ENCODE results near the gene PLCB3. TPM values are rescaled to one million over a fixed set of nuclear protein-coding genes. Genes with fewer than 3 reads are reported as not detected.
"Not testable (repeated sequence)": the region's sequence is repeated elsewhere in the genome, so short reads cannot be mapped to it uniquely, and the experiment has no call there.

The PLCB3 gene
- polyA plus RNA-seq, 4 donors: 11.8 to 17.5 (median 14.8) TPM

DNA sequence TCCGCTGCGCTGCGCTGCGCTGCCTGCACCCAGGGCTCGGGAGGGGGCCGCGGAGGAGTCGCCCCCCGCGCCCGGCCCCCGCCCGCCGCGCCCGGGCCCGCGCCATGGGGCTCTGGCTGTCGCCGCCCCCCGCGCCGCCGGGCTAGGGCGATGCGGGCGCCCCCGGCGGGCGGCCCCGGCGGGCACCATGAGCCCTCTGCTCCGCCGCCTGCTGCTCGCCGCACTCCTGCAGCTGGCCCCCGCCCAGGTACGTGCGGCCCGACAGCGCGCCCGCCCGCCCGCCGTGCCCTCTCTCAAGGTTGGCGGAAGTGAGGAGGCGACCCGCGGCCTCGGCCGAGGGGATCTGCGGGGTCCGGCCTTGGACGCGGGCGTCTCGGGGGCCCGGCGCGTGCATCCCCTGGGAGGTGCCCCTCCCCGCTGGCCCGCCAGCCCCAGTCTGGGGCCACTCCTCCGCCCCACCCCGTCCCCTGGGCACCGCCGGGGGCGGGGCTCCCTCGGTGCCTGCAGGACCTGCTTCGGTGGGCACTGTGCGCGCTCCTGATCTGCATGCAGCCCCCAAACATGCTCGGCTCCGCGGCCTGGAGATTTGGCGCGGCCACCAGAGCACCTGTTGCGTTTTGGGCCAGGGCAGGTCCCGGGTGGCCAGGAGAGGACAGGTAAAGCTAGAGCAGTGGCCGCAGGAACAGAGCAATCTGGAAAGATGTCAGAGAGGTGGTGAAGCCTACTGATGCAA is 16.5 kb upstream of the PLCB3 start:
- DNase-seq (ENCODE audit: low read depth in 4 of 4, low spot score in 2 of 4): no peak

- DNase-seq (ENCODE audit: low read depth in 4 of 4, low spot score in 2 of 4): no peak
Measured at GRCh38 chr11:64235437-64236161, 15.7 kb upstream of the PLCB3 start.

DNA sequence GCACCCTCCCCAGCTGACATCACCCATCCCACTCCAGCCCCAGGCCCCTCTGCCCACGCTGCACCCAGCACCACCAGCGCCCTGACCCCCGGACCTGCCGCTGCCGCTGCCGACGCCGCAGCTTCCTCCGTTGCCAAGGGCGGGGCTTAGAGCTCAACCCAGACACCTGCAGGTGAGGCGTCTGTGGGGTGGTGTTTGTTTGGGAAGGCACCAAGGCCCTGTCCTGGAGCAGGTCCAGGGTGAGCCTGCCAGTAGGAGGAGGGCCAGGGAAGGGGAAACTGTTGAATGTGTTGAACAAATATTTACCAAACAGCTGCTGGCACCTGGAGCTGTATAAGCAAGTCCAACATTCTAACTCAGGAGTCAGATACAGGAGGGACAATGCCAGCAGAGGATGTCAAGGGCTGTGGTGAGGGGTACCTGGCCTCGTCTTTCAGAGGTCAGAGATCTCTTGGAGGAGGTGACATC is 13.8 kb upstream of the PLCB3 start:
- no peak for DNase-seq (ENCODE audit: low read depth in 4 of 4, low spot score in 2 of 4)

- no peak for DNase-seq (ENCODE audit: low read depth in 4 of 4, low spot score in 2 of 4)
Measured at GRCh38 chr11:64238076-64238475, 13.3 kb upstream of the PLCB3 start.

- no peak for DNase-seq (ENCODE audit: low read depth in 4 of 4, low spot score in 2 of 4)
Measured at GRCh38 chr11:64238999-64239398, 12.3 kb upstream of the PLCB3 start.

DNA sequence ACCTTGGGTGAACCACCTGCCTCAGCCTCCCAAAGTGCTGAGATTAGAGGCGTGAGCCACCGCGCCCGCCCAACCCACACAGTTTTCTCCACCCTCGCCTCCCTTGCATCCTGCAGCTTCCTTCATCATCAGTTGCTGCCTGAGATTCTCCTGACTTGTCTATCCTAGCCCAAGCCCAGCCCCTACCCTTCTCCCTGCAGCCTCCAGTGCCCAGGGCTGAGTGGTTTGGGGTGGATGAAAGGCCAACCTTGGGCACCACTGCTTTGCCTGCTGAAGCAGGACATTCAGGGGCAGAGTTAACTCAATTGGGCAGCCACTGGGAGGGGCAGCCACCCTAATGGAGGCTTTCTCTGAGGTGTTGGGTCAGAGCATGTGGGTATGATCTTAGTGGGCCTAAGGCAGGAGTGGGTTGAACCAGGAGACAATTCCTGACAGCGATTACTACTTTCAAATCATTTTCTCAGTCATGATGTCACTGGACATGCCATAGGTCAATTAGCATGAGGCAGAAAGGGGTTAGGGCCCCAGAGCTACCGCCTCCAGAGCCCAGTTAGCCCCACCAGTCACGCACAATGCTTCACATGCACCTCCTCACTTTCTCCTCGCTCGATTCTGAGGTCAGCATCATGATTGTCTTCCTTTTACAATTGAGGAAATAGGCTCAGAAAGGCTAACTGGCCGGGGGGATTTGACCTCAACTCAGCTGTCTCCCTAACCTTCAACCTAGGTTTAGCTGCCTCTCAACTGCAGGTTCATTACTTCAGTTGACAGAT is 11.5 kb upstream of the PLCB3 start:
- DNase-seq (ENCODE audit: low read depth in 4 of 4, low spot score in 2 of 4): no peak

GRCh38 chr11:64240435-64241240 is 10.7 kb upstream of the PLCB3 start, which contains the start of gene FKBP2:
TSS of gene FKBP2 (plus strand) at chr11:64241095. CDS start at chr11:64242388, 1,293 bp downstream.
- peak; percentile 82 to 93 (median 93) for DNase-seq (ENCODE audit: low read depth in 4 of 4, low spot score in 2 of 4)

DNA sequence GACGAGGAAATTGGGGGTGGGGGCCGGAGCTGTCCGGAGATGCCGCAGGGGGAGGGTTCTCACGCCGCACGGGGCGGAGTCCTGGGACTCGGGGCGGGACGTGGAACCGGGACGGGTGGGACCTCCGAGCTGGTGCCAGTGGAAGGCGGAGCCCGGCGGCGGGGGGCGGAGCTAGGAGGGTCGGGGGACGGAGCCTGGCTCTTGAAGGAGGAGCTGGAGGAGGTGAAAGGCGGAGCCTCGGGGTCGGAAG is 10.2 kb upstream of the PLCB3 start:
- DNase-seq (ENCODE audit: low read depth in 4 of 4, low spot score in 2 of 4): peak; percentile 89 to 99 (median 96)

GRCh38 chr11:64241491-64242374 is 9.6 kb upstream of the PLCB3 start:
- no peak for DNase-seq (ENCODE audit: low read depth in 4 of 4, low spot score in 2 of 4)

- no peak for DNase-seq (ENCODE audit: low read depth in 4 of 4, low spot score in 2 of 4)
Measured at GRCh38 chr11:64243236-64243854, 8.0 kb upstream of the PLCB3 start.

- no peak for DNase-seq (ENCODE audit: low read depth in 4 of 4, low spot score in 2 of 4)
Measured at GRCh38 chr11:64244107-64244506, 7.2 kb upstream of the PLCB3 start.

DNA sequence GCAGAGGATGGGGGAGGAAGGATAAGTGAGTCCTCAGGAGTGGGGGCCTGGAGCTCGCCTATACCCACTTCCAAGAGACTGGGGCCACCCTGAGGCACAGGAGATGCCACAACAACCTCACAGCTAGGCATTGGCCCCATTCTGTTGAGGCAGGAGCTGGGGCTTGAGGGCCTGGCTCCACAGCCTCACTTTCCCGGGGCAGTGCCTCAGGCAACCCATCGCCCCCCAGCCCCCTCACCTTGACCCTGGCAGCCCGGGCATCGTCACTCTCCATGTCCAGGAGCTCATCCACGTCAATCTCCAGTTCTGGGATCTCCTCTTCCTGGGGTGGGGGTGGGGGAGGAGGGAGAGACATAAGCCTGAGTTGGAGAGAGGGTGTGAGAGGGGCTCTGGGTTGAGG is 6.4 kb upstream of the PLCB3 start:
- no peak for DNase-seq (ENCODE audit: low read depth in 4 of 4, low spot score in 2 of 4)

- DNase-seq (ENCODE audit: low read depth in 4 of 4, low spot score in 2 of 4): no peak
Measured at GRCh38 chr11:64245401-64245796, 5.9 kb upstream of the PLCB3 start.

DNA sequence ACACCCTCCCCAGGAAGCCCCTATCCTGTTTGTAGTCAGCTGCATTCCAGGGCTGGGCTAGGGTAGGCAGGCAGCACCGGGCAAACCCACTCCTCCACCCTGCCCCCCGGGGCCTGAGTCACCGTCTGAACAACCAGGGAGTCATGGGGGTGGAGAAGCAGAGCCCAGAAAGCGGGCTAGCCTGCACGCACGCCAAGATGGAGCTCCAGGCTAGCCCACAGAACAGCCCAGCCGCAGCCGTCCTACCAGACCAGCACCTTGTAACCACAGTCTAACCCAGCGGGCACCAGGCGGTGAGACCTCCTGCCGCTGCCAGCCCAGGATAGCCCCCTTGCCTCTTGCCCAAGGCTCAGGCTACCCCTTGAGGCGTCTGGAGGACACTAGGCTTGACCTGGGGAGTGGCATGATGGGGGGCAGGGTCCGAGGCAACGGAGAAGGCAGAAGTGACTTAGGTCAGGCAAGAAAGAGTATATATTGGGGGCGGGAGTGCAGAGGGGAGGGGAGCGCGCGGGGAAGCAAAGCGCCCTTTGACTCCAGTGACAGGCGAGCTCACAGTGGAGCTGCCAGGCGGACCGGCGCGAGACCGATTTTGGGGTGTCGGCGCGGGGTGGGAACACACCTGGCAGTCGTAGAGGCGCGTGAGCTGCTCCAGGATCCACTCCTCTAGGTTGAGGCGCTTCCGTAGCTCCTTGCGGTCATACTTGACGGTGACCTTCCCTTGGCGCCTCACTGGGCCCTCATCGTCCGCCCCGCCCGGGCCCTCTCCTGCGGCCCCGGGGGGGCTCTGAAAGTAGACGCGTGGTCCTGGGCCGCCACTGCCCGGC is 5.3 kb upstream of the PLCB3 start:
- DNase-seq (ENCODE audit: low read depth in 4 of 4, low spot score in 2 of 4): no peak

DNA sequence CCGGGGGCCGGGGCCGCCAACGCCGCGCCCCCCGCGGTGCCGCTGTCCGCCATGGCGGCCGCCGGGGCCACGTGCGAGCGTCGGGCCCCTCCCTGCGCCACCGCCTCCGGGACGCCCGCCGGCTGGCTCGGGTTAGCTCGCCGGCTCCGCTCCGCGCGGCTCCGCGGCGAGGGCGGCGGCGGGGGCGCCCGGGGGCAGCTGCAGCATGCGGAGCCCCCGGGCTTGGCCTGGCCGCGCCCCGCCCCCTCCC is 4.8 kb upstream of the PLCB3 start:
- DNase-seq (ENCODE audit: low read depth in 4 of 4, low spot score in 2 of 4): not testable (repeated sequence)

DNA sequence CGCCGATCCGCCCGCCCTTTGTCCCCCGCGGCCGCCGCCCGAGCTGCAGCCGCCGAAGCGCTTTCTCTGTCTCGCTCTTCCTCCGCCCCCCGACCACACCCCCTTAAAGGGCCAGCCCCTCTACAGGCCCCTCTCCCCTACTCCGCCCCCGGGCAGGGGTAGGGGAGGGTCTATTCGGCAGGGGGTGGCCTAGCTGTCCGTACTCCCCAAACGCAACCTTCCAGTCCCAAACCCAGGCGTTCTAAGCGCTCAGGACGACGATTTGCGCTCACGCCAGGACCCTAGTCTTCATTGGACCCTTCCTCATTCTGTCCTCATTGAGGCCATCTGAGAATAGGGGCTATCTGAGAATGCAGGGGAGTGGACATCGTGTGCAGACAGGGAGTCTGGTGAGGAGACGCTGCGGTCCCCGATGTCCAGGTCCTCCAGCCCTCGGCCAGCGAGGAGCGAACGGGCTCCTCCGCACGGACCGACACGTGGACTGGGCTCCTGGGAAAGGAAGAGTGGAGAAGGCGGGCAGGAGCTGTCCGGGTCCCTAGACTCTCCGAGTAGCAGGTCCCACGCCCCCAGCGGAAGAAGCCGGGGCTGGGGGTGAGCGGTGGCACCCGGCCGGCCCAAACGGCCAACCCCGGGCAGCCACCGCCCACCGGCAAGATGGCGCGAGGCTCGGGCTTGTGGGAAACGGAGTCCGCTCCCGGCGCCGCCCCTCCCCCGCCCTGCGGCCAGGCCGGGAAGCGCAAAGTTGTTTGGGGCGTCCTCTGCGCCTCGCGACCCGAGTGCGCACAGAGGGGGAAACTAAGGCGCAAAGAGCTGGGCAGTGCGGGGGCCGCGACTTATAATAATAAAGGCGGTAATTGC is 4.2 kb upstream of the PLCB3 start, which contains the start of gene PPP1R14B:
PPP1R14B (minus strand) TSS at position 73 of the 858 bp plus-strand sequence. CDS start 270 bp downstream, outside the sequence.
- DNase-seq (ENCODE audit: low read depth in 4 of 4, low spot score in 2 of 4): peak in 1 of 4 donors; percentile 80

DNA sequence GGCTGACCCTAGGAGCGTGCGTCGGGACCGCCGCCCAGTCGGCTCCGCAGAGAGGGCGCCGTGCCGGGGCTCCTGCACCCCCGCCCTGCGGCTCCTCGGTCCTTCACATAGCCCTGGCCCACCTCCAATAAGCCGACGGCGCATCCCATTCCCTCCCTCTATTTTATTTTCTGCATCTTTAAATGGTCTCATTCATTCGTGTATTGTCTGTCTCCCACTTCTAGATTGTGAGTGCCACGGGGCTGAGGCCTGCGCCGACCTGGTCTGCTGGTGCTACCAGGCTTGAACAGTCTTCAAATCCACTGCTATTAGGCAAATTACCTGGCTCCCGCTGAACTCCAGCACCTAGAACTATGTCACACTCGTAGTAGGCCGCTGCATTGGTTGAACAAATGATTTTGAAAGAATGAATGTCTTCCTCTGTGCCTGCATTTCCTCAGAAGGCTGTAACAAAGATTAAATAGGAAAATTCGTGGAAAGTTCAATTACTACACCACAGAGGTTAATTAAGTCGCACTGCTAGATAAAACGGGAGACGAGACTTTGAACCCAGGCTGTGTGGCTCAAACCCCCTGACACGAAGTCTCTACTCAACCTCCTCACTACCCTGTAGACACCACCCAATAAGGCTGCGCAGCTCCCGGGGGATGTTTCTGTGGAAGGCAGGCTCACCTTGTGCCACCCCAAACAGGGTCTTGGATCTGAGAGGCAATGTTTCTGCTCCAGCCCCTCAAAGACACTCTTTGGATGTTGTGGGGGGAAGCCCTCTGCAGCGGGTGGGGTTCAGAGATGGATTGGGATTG is 3.4 kb upstream of the PLCB3 start:
- DNase-seq (ENCODE audit: low read depth in 4 of 4, low spot score in 2 of 4): no peak
